ENCODE measurements around the gene RNF224. TPM values are rescaled to one million over a fixed set of nuclear protein-coding genes. Genes with fewer than 3 reads are reported as not detected.

The RNF224 gene
- total RNA-seq, 4 donors from 2014 or later = not detected

DNA sequence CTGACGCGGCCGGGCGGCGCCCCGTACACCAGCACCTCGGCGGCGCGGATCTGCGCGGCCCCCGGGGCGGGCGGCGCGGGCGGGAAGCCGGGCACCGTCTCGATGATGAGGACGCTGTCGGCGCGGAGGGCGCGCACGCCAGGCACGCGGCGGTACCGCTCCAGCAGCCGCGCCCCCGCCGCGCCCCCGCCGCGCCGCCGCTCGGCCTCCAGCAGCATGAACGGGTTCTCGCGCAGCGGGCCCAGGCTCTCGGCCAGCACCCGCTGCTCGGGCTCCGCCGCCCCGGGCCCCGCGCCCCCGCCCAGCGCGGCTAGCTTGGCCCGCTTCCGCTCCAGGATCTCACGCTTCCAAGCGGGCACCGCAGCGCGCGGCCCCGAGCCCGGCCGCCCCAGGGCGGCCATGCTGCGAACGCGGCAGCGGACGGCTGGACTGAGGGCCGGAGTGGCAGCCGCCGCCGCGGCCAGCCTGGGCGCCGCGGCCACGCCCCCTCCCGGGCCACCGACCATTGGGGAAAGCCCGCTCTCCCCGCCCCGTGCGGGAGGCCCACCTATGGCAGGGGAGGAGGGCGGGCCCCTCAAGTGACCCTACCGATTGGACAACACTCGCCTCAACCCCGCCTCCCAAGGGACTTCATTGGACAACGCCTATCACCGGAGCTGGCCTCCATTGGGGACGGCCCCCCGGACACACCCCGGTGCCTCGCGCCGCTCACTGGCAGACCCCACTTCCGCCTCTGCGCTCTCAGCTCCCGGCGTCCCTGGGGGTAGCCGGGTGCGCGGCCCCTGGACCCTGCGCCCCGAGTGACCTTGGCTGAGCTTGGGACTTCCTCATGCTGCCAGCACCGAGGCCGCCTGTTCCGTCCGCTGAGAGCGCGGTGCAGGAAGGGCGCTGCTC is 26.7 kb upstream of the RNF224 start, which contains the start of gene TPRN:
Gene TPRN (minus strand): TSS at position 431 of the 894 bp plus-strand sequence. CDS start 30 bp downstream, at position 401.
- 0% methylated on average over 23 to 56 of the region's 118 CpGs for WGBS, 2 donors
- peak; percentile 99 for DNase-seq (ENCODE audit: low spot score in 2 of 2)
- Histone ChIP-seq H3K9me3 (no peaks in the 10 kb centered on the region), H3K27ac (peak within 1 kb of the TSS in 3 of 4 donors; percentile 81 to 88 (median 83)), H3K36me3 (no peaks in the 10 kb centered on the region), H3K4me1 (peaks cover 13 to 84% (median 48%) of the 10 kb centered on the region in 4 donors), H3K4me3 (peak within 1 kb of the TSS; percentile 54 to 72 (median 64)), H3K27me3 (no peaks in the 10 kb centered on the region)
- TF ChIP-seq POLR2A (IDR thresholded peaks at IDR 0.05) (peak; percentile 46 to 88), EP300 (IDR thresholded peaks at IDR 0.05) (peak in 1 of 2 donors; percentile 71)
- TF ChIP-seq, protein P1, sequence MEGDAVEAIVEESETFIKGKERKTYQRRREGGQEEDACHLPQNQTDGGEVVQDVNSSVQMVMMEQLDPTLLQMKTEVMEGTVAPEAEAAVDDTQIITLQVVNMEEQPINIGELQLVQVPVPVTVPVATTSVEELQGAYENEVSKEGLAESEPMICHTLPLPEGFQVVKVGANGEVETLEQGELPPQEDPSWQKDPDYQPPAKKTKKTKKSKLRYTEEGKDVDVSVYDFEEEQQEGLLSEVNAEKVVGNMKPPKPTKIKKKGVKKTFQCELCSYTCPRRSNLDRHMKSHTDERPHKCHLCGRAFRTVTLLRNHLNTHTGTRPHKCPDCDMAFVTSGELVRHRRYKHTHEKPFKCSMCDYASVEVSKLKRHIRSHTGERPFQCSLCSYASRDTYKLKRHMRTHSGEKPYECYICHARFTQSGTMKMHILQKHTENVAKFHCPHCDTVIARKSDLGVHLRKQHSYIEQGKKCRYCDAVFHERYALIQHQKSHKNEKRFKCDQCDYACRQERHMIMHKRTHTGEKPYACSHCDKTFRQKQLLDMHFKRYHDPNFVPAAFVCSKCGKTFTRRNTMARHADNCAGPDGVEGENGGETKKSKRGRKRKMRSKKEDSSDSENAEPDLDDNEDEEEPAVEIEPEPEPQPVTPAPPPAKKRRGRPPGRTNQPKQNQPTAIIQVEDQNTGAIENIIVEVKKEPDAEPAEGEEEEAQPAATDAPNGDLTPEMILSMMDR (IDR thresholded peaks at IDR 0.05) = peak in 1 of 5 experiments; percentile 49

DNA sequence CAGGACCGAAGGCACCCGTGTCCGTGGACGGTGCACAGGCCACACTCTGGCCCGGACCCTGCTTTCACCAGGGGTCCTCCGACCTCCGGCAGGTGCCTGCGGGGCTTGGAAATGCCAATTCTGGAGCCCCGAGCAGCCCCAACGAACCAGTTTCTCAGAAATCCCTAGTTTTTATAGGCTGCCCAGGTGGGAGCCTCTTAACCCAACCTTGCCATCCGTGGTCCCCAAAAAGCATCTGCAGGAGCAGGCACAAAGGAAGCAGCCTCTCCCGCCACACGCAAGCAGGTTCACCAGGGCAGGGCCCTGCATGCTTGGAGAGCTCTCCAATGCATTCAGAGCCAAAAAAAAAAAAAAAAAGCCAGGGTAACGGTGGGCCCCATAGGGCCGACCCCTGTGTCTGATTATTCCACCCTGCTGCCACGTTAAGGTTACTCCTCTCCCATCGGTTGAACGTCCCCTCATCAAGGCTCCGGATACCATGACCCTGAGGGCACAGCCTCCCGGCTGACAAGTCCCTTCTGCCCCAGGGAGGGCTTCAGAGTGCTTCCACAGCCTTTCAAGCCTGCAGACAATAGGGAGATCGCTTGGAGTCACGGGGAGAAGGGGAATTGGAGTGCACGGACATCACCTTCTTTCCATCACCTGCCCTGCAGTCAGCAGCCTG is 26.0 kb upstream of the RNF224 start:
- peak overlapping the region; percentile 54 to 72 (median 64) for H3K4me3 ChIP-seq
- H3K36me3 ChIP-seq = no peaks in the 10 kb centered on the region
- peaks cover 13 to 82% (median 54%) of the 10 kb centered on the region in 4 donors for H3K4me1 ChIP-seq
- WGBS, 2 donors = 11 to 21% methylated on average over 15 to 21 of the region's 23 CpGs
- TF ChIP-seq EP300 (IDR thresholded peaks at IDR 0.05) (no peak), POLR2A (IDR thresholded peaks at IDR 0.05) (no peak)
- TF ChIP-seq, protein P1 (IDR thresholded peaks at IDR 0.05) = no peak
- peak overlapping the region in 3 of 4 donors; percentile 81 to 88 (median 83) for H3K27ac ChIP-seq
- no peak for DNase-seq (ENCODE audit: low spot score in 2 of 2)
- no peaks in the 10 kb centered on the region for H3K9me3 ChIP-seq
- H3K27me3 ChIP-seq = no peaks in the 10 kb centered on the region

DNA sequence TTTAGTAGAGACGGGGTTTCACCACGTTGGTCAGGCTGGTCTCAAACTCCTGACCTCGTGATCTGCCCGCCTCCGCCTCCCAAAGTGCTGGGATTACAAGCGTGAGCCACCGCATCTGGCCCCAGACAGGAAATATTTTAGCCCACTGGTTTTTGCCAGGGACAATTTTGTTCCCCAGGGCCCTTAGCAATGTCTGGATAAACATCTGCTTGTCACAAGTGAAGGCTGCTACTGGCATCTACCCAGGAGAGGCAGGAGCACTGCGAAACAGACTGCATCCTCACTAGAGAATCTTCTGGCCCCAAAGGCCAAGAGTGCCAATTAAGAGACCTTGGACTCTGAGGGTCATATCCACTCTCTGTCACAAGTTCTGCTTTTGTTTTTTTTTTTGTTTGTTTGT is 24.3 kb upstream of the RNF224 start:
- no peak for DNase-seq (ENCODE audit: low spot score in 2 of 2)
- no peaks in the 10 kb centered on the region for H3K27me3 ChIP-seq
- peaks cover 0 to 8% (median 0%) of the 10 kb centered on the region in 3 donors for H3K36me3 ChIP-seq
- H3K27ac ChIP-seq = no peak overlapping the region
- no peak overlapping the region for H3K4me3 ChIP-seq
- TF ChIP-seq, protein P1 (IDR thresholded peaks at IDR 0.05) = no peak
- no peak for TF ChIP-seq POLR2A (IDR thresholded peaks at IDR 0.05)
- no peak for TF ChIP-seq EP300 (IDR thresholded peaks at IDR 0.05)
- no peaks in the 10 kb centered on the region for H3K9me3 ChIP-seq
- WGBS, 2 donors = 72 to 75% methylated on average over 8 of the region's 8 CpGs
- peaks cover 13 to 80% (median 59%) of the 10 kb centered on the region in 4 donors for H3K4me1 ChIP-seq

DNA sequence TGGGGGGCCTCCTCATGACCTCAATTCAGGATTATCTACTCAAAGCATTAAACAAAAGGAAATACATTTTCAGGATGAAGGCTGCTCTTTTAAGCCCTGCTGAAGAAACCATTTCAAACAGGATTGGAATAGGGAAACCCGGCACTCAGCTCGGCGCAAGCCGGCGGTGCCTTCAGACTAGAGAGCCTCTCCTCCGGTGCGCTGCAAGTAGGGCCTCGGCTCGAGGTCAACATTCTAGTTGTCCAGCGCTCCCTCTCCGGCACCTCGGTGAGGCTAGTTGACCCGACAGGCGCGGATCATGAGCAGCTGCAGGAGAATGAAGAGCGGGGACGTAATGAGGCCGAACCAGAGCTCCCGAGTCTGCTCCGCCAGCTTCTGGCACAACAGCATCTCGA is 22.6 kb upstream of the RNF224 start:
- Histone ChIP-seq H3K27me3 (no peaks in the 10 kb centered on the region), H3K27ac (peak overlapping the region in 2 of 4 donors; percentile 89), H3K9me3 (no peaks in the 10 kb centered on the region), H3K4me1 (peaks cover 6 to 62% (median 47%) of the 10 kb centered on the region in 4 donors), H3K4me3 (peak overlapping the region; percentile 96 to 99 (median 96)), H3K36me3 (peaks cover 0 to 19% (median 0%) of the 10 kb centered on the region in 3 donors)
- DNase-seq (ENCODE audit: low spot score in 2 of 2) = no peak
- TF ChIP-seq, protein P1 (IDR thresholded peaks at IDR 0.05) = no peak
- no peak for TF ChIP-seq EP300 (IDR thresholded peaks at IDR 0.05)
- TF ChIP-seq POLR2A (IDR thresholded peaks at IDR 0.05) = no peak
- WGBS, 2 donors = 15 to 17% methylated on average over 21 of the region's 21 CpGs

Data from tibial nerve (tissue), 4 donors.